ENCODE measurements around the gene WDR13.

WDR13 gene

GRCh38 chrX:48598614-48599013, 1.3 kb downstream of the WDR13 start:
- TF ChIP-seq CTCF (IDR thresholded peaks at IDR 0.05; ENCODE audit: extremely low read depth, missing control alignments), result no peak
- DNase-seq (ENCODE audit: low spot score), result no peak

GRCh38 chrX:48599341-48599740, 2.0 kb downstream of the WDR13 start:
- no peak for DNase-seq (ENCODE audit: low spot score)
- TF ChIP-seq CTCF (IDR thresholded peaks at IDR 0.05; ENCODE audit: extremely low read depth, missing control alignments), result no peak

GRCh38 chrX:48600226-48600625, 2.9 kb downstream of the WDR13 start:
- DNase-seq (ENCODE audit: low spot score), result no peak

GRCh38 chrX:48601741-48602394, 4.6 kb downstream of the WDR13 start:
- TF ChIP-seq CTCF (IDR thresholded peaks at IDR 0.05; ENCODE audit: extremely low read depth, missing control alignments), result no peak
- no peak for DNase-seq (ENCODE audit: low spot score)

More at GRCh38 chrX:48600226-48600625, 2.9 kb downstream of the WDR13 start:
- no peak for TF ChIP-seq CTCF (IDR thresholded peaks at IDR 0.05; ENCODE audit: extremely low read depth, missing control alignments)

- DNase-seq (ENCODE audit: low spot score), result no peak
Observed at GRCh38 chrX:48604701-48605100, 7.4 kb downstream of the WDR13 start.

GRCh38 chrX:48606091-48606490, 8.8 kb downstream of the WDR13 start:
- TF ChIP-seq CTCF (IDR thresholded peaks at IDR 0.05; ENCODE audit: extremely low read depth, missing control alignments), result no peak
- no peak for DNase-seq (ENCODE audit: low spot score)

More at GRCh38 chrX:48604701-48605100, 7.4 kb downstream of the WDR13 start:
- TF ChIP-seq CTCF (IDR thresholded peaks at IDR 0.05; ENCODE audit: extremely low read depth, missing control alignments), result no peak

- no peak for DNase-seq (ENCODE audit: low spot score)
- TF ChIP-seq CTCF (IDR thresholded peaks at IDR 0.05; ENCODE audit: extremely low read depth, missing control alignments), result no peak
Observed at GRCh38 chrX:48611703-48612102, 14.4 kb downstream of the WDR13 start.

Measured in GM20000 (cell line).